Measurements from ENCODE around the gene NLK. TPM values are rescaled to one million over a fixed set of nuclear protein-coding genes. Genes with fewer than 3 reads are reported as not detected.

NLK gene
- total and polyA plus RNA-seq, 10 of the 15 experiments (the other 5 are each of a cell fraction or from before 2014, with no cell fraction given): 5.0 to 22.9 (median 15.0) TPM

DNA sequence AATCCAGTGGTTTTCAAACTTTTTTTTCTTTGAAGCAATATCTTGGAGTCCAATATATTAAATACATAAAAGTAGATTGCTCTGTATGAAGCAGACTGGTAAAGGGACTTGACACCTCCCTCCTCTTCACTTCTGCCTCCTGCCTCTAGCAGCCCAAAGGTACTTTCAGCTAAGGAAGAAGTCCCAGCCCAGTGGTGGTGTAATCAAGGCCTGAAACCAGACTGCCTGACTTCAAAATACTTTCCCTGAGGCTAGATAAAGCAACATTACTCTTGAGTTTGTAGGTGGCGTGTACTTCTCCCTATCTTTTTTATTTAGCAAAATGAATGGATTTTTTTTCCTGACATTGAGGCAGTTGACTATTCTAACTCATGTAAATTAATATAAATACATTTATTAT, 154.2 kb downstream of the NLK start:
- Histone ChIP-seq H3K27me3 (replicated peaks in 1 of 2; ENCODE audit: control insufficient read depth in 2 of 2, insufficient read depth in 2 of 2, low read length in 1 of 2) (no peaks in the 10 kb centered on the region), H3K4me1 (ENCODE audit: control insufficient read depth, insufficient read depth, low read length) (no peaks in the 10 kb centered on the region), H3K4me3 (no peak overlapping the region), H3K36me3 (ENCODE audit: control insufficient read depth in 2 of 2, insufficient read depth in 2 of 2, low read length in 1 of 2) (peaks cover 4 to 5% of the 10 kb centered on the region in 2 experiments; a peak in 1 of 4 replicates), H3K27ac (ENCODE audit: control insufficient read depth, insufficient read depth) (no peak overlapping the region), H3K4me2 (ENCODE audit: control insufficient read depth, insufficient read depth) (no peak overlapping the region), H4K20me1 (ENCODE audit: control insufficient read depth, insufficient read depth) (no peaks in the 10 kb centered on the region), H3K9ac (ENCODE audit: control insufficient read depth, insufficient read depth, low read length) (no peak overlapping the region), H3K79me2 (ENCODE audit: control insufficient read depth, insufficient read depth, low read length) (no peaks in the 10 kb centered on the region), H2AFZ (ENCODE audit: control insufficient read depth, low read depth, low read length) (no peak overlapping the region), H3K9me3 (replicated peaks; ENCODE audit: control insufficient read depth, insufficient read depth, low read length) (no peaks in the 10 kb centered on the region)
- in situ Hi-C loops (cut with MboI): no loop called here
- intact Hi-C loops (cut with micrococcal nuclease; ENCODE audit: unreplicated experiment): no loop called here
- ATAC-seq: no peak
- BruUV-seq (replicated peaks): no TSS peak
- FAIRE-seq: no peak
- RAD21 ChIA-PET (ENCODE audit: unreplicated experiment): no interaction called here
- SMC1A ChIA-PET (ENCODE audit: uncharacterized antibody, unreplicated experiment): no interaction called here
- CTCF ChIA-PET: no interaction called here
- 100% methylated on average over 1 of the region's 1 CpG for WGBS (ENCODE audit: insufficient coverage, insufficient replicate concordance, low lambda C conversion rate, missing lambda C conversion rate)
- no peak for DNase-seq (ENCODE audit: low read depth, low spot score)
- POLR2A ChIA-PET: no interaction called here
- TF ChIP-seq EP300 (IDR thresholded peaks at IDR 0.05; ENCODE audit: borderline replicate concordance in 1 of 2, control insufficient read depth in 1 of 2, low read depth in 2 of 2, low read length in 2 of 2) (no peak), GABPA (IDR thresholded peaks at IDR 0.05; ENCODE audit: low read depth) (no peak), POLR2AphosphoS2 (IDR thresholded peaks at IDR 0.05; ENCODE audit: low read depth, low read length) (no peak), JUNB (IDR thresholded peaks at IDR 0.05) (no peak), ATF7 (IDR thresholded peaks at IDR 0.05; ENCODE audit: low read depth) (no peak), NFYB (IDR thresholded peaks at IDR 0.05; ENCODE audit: insufficient read depth, low read depth, low read length) (no peak), KDM1A (IDR thresholded peaks at IDR 0.05; ENCODE audit: borderline replicate concordance) (no peak), SIN3A (IDR thresholded peaks at IDR 0.05; ENCODE audit: low read depth, low read length) (no peak), CREM (IDR thresholded peaks at IDR 0.05; ENCODE audit: low read depth) (no peak), MEF2A (IDR thresholded peaks at IDR 0.05; ENCODE audit: insufficient read depth, low read depth, low read length) (no peak), ETV6 (conservative IDR thresholded peaks at IDR 0.05 in 1 of 2, IDR thresholded peaks at IDR 0.05 in 1 of 2; ENCODE audit: borderline replicate concordance in 1 of 2, low read depth in 1 of 2) (no peak), ZNF24 (IDR thresholded peaks at IDR 0.05) (no peak), ZBED1 (IDR thresholded peaks at IDR 0.05; ENCODE audit: borderline replicate concordance) (no peak), BMI1 (IDR thresholded peaks at IDR 0.05; ENCODE audit: borderline replicate concordance) (no peak), SIX5 (IDR thresholded peaks at IDR 0.05; ENCODE audit: low read depth, low read length, severe bottlenecking) (no peak), MXI1 (IDR thresholded peaks at IDR 0.05; ENCODE audit: low read depth, low read length) (no peak)
- TF ChIP-seq, protein P1, sequence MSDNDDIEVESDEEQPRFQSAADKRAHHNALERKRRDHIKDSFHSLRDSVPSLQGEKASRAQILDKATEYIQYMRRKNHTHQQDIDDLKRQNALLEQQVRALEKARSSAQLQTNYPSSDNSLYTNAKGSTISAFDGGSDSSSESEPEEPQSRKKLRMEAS (IDR thresholded peaks at IDR 0.05; ENCODE audit: low read depth, low read length): no peak
- TF ChIP-seq, protein P2, sequence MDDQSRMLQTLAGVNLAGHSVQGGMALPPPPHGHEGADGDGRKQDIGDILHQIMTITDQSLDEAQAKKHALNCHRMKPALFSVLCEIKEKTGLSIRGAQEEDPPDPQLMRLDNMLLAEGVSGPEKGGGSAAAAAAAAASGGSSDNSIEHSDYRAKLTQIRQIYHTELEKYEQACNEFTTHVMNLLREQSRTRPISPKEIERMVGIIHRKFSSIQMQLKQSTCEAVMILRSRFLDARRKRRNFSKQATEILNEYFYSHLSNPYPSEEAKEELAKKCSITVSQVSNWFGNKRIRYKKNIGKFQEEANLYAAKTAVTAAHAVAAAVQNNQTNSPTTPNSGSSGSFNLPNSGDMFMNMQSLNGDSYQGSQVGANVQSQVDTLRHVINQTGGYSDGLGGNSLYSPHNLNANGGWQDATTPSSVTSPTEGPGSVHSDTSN (IDR thresholded peaks at IDR 0.05; ENCODE audit: insufficient replicate concordance, low read depth, low read length): no peak
- TF ChIP-seq, protein P3, sequence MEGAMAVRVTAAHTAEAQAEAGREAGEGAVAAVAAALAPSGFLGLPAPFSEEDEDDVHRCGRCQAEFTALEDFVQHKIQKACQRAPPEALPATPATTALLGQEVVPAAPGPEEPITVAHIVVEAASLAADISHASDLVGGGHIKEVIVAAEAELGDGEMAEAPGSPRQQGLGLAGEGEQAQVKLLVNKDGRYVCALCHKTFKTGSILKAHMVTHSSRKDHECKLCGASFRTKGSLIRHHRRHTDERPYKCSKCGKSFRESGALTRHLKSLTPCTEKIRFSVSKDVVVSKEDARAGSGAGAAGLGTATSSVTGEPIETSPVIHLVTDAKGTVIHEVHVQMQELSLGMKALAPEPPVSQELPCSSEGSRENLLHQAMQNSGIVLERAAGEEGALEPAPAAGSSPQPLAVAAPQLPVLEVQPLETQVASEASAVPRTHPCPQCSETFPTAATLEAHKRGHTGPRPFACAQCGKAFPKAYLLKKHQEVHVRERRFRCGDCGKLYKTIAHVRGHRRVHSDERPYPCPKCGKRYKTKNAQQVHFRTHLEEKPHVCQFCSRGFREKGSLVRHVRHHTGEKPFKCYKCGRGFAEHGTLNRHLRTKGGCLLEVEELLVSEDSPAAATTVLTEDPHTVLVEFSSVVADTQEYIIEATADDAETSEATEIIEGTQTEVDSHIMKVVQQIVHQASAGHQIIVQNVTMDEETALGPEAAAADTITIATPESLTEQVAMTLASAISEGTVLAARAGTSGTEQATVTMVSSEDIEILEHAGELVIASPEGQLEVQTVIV (IDR thresholded peaks at IDR 0.05; ENCODE audit: borderline replicate concordance, partially characterized antibody): no peak

Measured in GM12878 (cell line).